OCI-LY3 (cell line): ENCODE results near the gene C4orf17.
A peak's percentile ranks its signal among the peaks of the same experiment; 100 is the strongest.

ENCODE experiments used
- H2AFZ ChIP-seq: fragments of 200-600, 300-600 bp; shearing (Covaris generic); 2 replicates; pipeline ENCODE4 v1.6.0; 2014; ENCODE audit warnings: antibody characterized with exemption, low read depth, low read length
- H3K27ac ChIP-seq: fragments of 200-600, 300-600 bp; sonication (generic); 2 replicates; pipeline ENCODE4 v1.5.1; 2014; ENCODE audit warnings: mild to moderate bottlenecking, low read length, moderate library complexity, mixed read lengths
- H3K27me3 ChIP-seq: fragments of 200-600, 300-600 bp; sonication (generic); 2 replicates; pipeline ENCODE4 v1.6.1; 2014; ENCODE audit warnings: low read depth, low read length, mixed read lengths
- H3K36me3 ChIP-seq: fragments of 200-600, 300-600 bp; sonication (generic); replicated peaks from 2 replicates; pipeline ENCODE3; 2014; ENCODE audit warnings: low read depth, low read length, mixed read lengths
- H3K4me1 ChIP-seq: fragments of 300-600, 200-600 bp; sonication (generic); 2 replicates; pipeline ENCODE4 v1.6.1; 2014; ENCODE audit warnings: low read length, mixed read lengths
- H3K4me2 ChIP-seq: fragments of 200-600, 300-600 bp; sonication (generic); 2 replicates; pipeline ENCODE4 v1.6.1; 2014; ENCODE audit warnings: low read length, mixed read lengths
- H3K4me3 ChIP-seq: fragments of 300-600, 200-600 bp; sonication (generic); 2 replicates; pipeline ENCODE4 v1.5.1; 2014; ENCODE audit warnings: antibody characterized with exemption, mild to moderate bottlenecking, low read length, moderate library complexity
- H3K79me2 ChIP-seq: fragments of 300-600, 200-600 bp; shearing (Covaris generic); 2 replicates; pipeline ENCODE4 v1.6.1; 2014; ENCODE audit warnings: mild to moderate bottlenecking, low read length, mixed read lengths
- H3K9ac ChIP-seq: fragments of 300-600, 200-600 bp; shearing (Covaris generic); 2 replicates; pipeline ENCODE4 v1.6.0; 2014; ENCODE audit warnings: mild to moderate bottlenecking, low read length, moderate library complexity
- H3K9me3 ChIP-seq: fragments of 200-600, 300-600 bp; shearing (Covaris generic); 2 replicates; pipeline ENCODE4 v1.6.1; 2014; ENCODE audit warnings: low read length, mixed read lengths; ENCODE audit not compliant: insufficient read depth
- H4K20me1 ChIP-seq: fragments of 200-600, 300-600 bp; sonication (generic); 2 replicates; pipeline ENCODE4 v1.6.1; 2016; ENCODE audit warnings: low read length, mixed read lengths; ENCODE audit not compliant: insufficient read depth
- CTCF ChIP-seq: fragments of 200-600, 300-600 bp; sonication (generic); IDR thresholded peaks from 2 replicates; pipeline ENCODE4 v1.5.1; 2014; ENCODE audit warnings: antibody characterized with exemption, low read length, low read depth
- EZH2phosphoT487 ChIP-seq: fragments of 200-600 bp; shearing (Covaris generic); IDR thresholded peaks from 2 replicates; pipeline ENCODE4 v1.6.1; 2018; ENCODE audit warnings: antibody characterized with exemption, mixed run types, low read depth

The C4orf17 gene

GRCh38 chr4:99467887-99468286, 42.9 kb upstream of the C4orf17 start:
- Histone ChIP-seq H3K27ac (no peak overlapping the region), H3K79me2 (no peaks in the 10 kb centered on the region), H3K9me3 (no peaks in the 10 kb centered on the region), H3K4me3 (no peak overlapping the region), H3K36me3 (no peaks in the 10 kb centered on the region), H3K27me3 (no peaks in the 10 kb centered on the region), H3K9ac (no peak overlapping the region), H4K20me1 (no peaks in the 10 kb centered on the region), H3K4me1 (peaks cover 7% of the 10 kb centered on the region), H3K4me2 (no peak overlapping the region), H2AFZ (no peak overlapping the region)
- TF ChIP-seq EZH2phosphoT487, result no peak
- no peak for TF ChIP-seq CTCF

GRCh38 chr4:99468889-99469288, 41.9 kb upstream of the C4orf17 start:
- Histone ChIP-seq H3K9ac (no peak overlapping the region), H3K4me1 (peaks cover 2% of the 10 kb centered on the region), H4K20me1 (no peaks in the 10 kb centered on the region), H3K9me3 (no peaks in the 10 kb centered on the region), H2AFZ (no peak overlapping the region), H3K36me3 (no peaks in the 10 kb centered on the region), H3K79me2 (no peaks in the 10 kb centered on the region), H3K4me2 (no peak overlapping the region), H3K4me3 (no peak overlapping the region), H3K27me3 (no peaks in the 10 kb centered on the region), H3K27ac (no peak overlapping the region)
- TF ChIP-seq CTCF (no peak), EZH2phosphoT487 (no peak)

- Histone ChIP-seq H3K4me1 (no peaks in the 10 kb centered on the region), H3K9ac (no peak overlapping the region), H3K4me2 (no peak overlapping the region), H2AFZ (no peak overlapping the region), H3K27me3 (no peaks in the 10 kb centered on the region), H3K27ac (no peak overlapping the region), H3K36me3 (no peaks in the 10 kb centered on the region), H3K4me3 (no peak overlapping the region), H4K20me1 (no peaks in the 10 kb centered on the region), H3K9me3 (no peaks in the 10 kb centered on the region), H3K79me2 (no peaks in the 10 kb centered on the region)
- TF ChIP-seq CTCF (0 out of 2 replicates have a peak, but pooled peaks have one; percentile 8), EZH2phosphoT487 (no peak)
These were observed 39.5 kb upstream of the C4orf17 start for GRCh38 chr4:99471349-99471748.

GRCh38 chr4:99471896-99472295, 38.9 kb upstream of the C4orf17 start:
- Histone ChIP-seq H3K27me3 (no peaks in the 10 kb centered on the region), H4K20me1 (no peaks in the 10 kb centered on the region), H3K4me1 (no peaks in the 10 kb centered on the region), H3K79me2 (no peaks in the 10 kb centered on the region), H3K4me3 (no peak overlapping the region), H3K4me2 (no peak overlapping the region), H3K9ac (no peak overlapping the region), H3K36me3 (no peaks in the 10 kb centered on the region), H2AFZ (no peak overlapping the region), H3K27ac (no peak overlapping the region), H3K9me3 (no peaks in the 10 kb centered on the region)
- TF ChIP-seq EZH2phosphoT487 (no peak), CTCF (no peak)
